Activated naive CD4-positive, alpha-beta T cell treated with anti-CD3 and anti-CD28 coated beads, Interleukin-2, amount 50 U/mL, for 24 hours (primary cell): ENCODE data around the gene NELL2.

ENCODE experiments used
- H3K27ac Mint-ChIP-seq: one replicate; pipeline ENCODE4 v1.8.0; 2021; ENCODE audit warnings: mild to moderate bottlenecking, mixed read lengths
- H3K27me3 Mint-ChIP-seq: one replicate; pipeline ENCODE4 v1.8.0; 2021; ENCODE audit warnings: mixed read lengths
- H3K36me3 Mint-ChIP-seq: one replicate; pipeline ENCODE4 v1.8.0; 2021; ENCODE audit warnings: mixed read lengths
- H3K4me1 Mint-ChIP-seq: one replicate; pipeline ENCODE4 v1.8.0; 2021; ENCODE audit warnings: mixed read lengths
- H3K4me3 Mint-ChIP-seq: one replicate; pipeline ENCODE4 v1.8.0; 2021; ENCODE audit warnings: mild to moderate bottlenecking, mixed read lengths
- H3K9me3 Mint-ChIP-seq: one replicate; pipeline ENCODE4 v1.8.0; 2021; ENCODE audit warnings: mixed read lengths

Gene NELL2

GRCh38 chr12:44537354-44537753 lies 338.8 kb downstream of the NELL2 start:
- Mint-ChIP-seq H3K9me3 (no peaks in the 10 kb centered on the region), H3K36me3 (peaks cover 2% of the 10 kb centered on the region), H3K4me1 (peaks cover 16% of the 10 kb centered on the region), H3K27me3 (no peaks in the 10 kb centered on the region), H3K27ac (no peak overlapping the region), H3K4me3 (no peak overlapping the region)

GRCh38 chr12:44532940-44533339 lies 343.2 kb downstream of the NELL2 start:
- no peaks in the 10 kb centered on the region for H3K4me1 Mint-ChIP-seq
- no peak overlapping the region for H3K4me3 Mint-ChIP-seq
- H3K27ac Mint-ChIP-seq: no peak overlapping the region
- H3K27me3 Mint-ChIP-seq: no peaks in the 10 kb centered on the region
- H3K9me3 Mint-ChIP-seq: no peaks in the 10 kb centered on the region
- peaks cover 2% of the 10 kb centered on the region for H3K36me3 Mint-ChIP-seq

GRCh38 chr12:44531320-44531971 lies 344.7 kb downstream of the NELL2 start:
- H3K27me3 Mint-ChIP-seq: no peaks in the 10 kb centered on the region
- peaks cover 2% of the 10 kb centered on the region for H3K36me3 Mint-ChIP-seq
- no peaks in the 10 kb centered on the region for H3K4me1 Mint-ChIP-seq
- no peak overlapping the region for H3K4me3 Mint-ChIP-seq
- no peaks in the 10 kb centered on the region for H3K9me3 Mint-ChIP-seq
- no peak overlapping the region for H3K27ac Mint-ChIP-seq

- H3K4me1 Mint-ChIP-seq: no peaks in the 10 kb centered on the region
- no peaks in the 10 kb centered on the region for H3K27me3 Mint-ChIP-seq
- peaks cover 3% of the 10 kb centered on the region for H3K36me3 Mint-ChIP-seq
- no peak overlapping the region for H3K4me3 Mint-ChIP-seq
- H3K27ac Mint-ChIP-seq: no peak overlapping the region
- H3K9me3 Mint-ChIP-seq: no peaks in the 10 kb centered on the region
Observed at GRCh38 chr12:44526655-44527182, 349.4 kb downstream of the NELL2 start.

GRCh38 chr12:44525806-44526654 lies 350.1 kb downstream of the NELL2 start:
- Mint-ChIP-seq H3K4me3 (no peak overlapping the region), H3K4me1 (no peaks in the 10 kb centered on the region), H3K27ac (peak overlapping the region; percentile 36), H3K9me3 (no peaks in the 10 kb centered on the region), H3K36me3 (peaks cover 3% of the 10 kb centered on the region), H3K27me3 (no peaks in the 10 kb centered on the region)

- no peaks in the 10 kb centered on the region for H3K9me3 Mint-ChIP-seq
- H3K27me3 Mint-ChIP-seq: no peaks in the 10 kb centered on the region
- H3K4me1 Mint-ChIP-seq: no peaks in the 10 kb centered on the region
- H3K27ac Mint-ChIP-seq: no peak overlapping the region
- H3K36me3 Mint-ChIP-seq: peaks cover 5% of the 10 kb centered on the region
- H3K4me3 Mint-ChIP-seq: no peak overlapping the region
Observed at GRCh38 chr12:44523828-44524227, 352.3 kb downstream of the NELL2 start.

GRCh38 chr12:44521702-44522101 lies 354.4 kb downstream of the NELL2 start:
- Mint-ChIP-seq H3K27me3 (no peaks in the 10 kb centered on the region), H3K36me3 (peaks cover 5% of the 10 kb centered on the region), H3K27ac (no peak overlapping the region), H3K9me3 (no peaks in the 10 kb centered on the region), H3K4me3 (no peak overlapping the region), H3K4me1 (no peaks in the 10 kb centered on the region)

- Mint-ChIP-seq H3K36me3 (peaks cover 9% of the 10 kb centered on the region), H3K27me3 (no peaks in the 10 kb centered on the region), H3K9me3 (no peaks in the 10 kb centered on the region), H3K4me1 (no peaks in the 10 kb centered on the region), H3K27ac (no peak overlapping the region), H3K4me3 (no peak overlapping the region)
Observed at GRCh38 chr12:44519931-44520330, 356.2 kb downstream of the NELL2 start.

- Mint-ChIP-seq H3K27ac (no peak overlapping the region), H3K36me3 (peaks cover 9% of the 10 kb centered on the region)
Observed at GRCh38 chr12:44511289-44511688, 364.8 kb downstream of the NELL2 start.

GRCh38 chr12:44510510-44510909 lies 365.6 kb downstream of the NELL2 start:
- Mint-ChIP-seq H3K27me3 (no peaks in the 10 kb centered on the region), H3K36me3 (peaks cover 7% of the 10 kb centered on the region), H3K27ac (no peak overlapping the region), H3K4me3 (no peak overlapping the region), H3K4me1 (no peaks in the 10 kb centered on the region), H3K9me3 (no peaks in the 10 kb centered on the region)

More at GRCh38 chr12:44511289-44511688, 364.8 kb downstream of the NELL2 start:
- H3K9me3 Mint-ChIP-seq: no peaks in the 10 kb centered on the region
- no peak overlapping the region for H3K4me3 Mint-ChIP-seq
- H3K4me1 Mint-ChIP-seq: no peaks in the 10 kb centered on the region
- H3K27me3 Mint-ChIP-seq: no peaks in the 10 kb centered on the region

- Mint-ChIP-seq H3K27me3 (no peaks in the 10 kb centered on the region), H3K36me3 (peaks cover 6% of the 10 kb centered on the region)
Observed at GRCh38 chr12:44510076-44510475, 366.0 kb downstream of the NELL2 start.

GRCh38 chr12:44509471-44509870 lies 366.6 kb downstream of the NELL2 start:
- no peaks in the 10 kb centered on the region for H3K9me3 Mint-ChIP-seq
- no peaks in the 10 kb centered on the region for H3K27me3 Mint-ChIP-seq
- no peak overlapping the region for H3K4me3 Mint-ChIP-seq
- peaks cover 5% of the 10 kb centered on the region for H3K4me1 Mint-ChIP-seq
- H3K36me3 Mint-ChIP-seq: peaks cover 5% of the 10 kb centered on the region
- peak overlapping the region; percentile 38 for H3K27ac Mint-ChIP-seq

More at GRCh38 chr12:44510076-44510475, 366.0 kb downstream of the NELL2 start:
- Mint-ChIP-seq H3K9me3 (no peaks in the 10 kb centered on the region), H3K27ac (no peak overlapping the region), H3K4me3 (no peak overlapping the region), H3K4me1 (no peaks in the 10 kb centered on the region)

GRCh38 chr12:44507461-44507860 lies 368.7 kb downstream of the NELL2 start:
- H3K27me3 Mint-ChIP-seq: no peaks in the 10 kb centered on the region
- H3K4me3 Mint-ChIP-seq: no peak overlapping the region
- H3K27ac Mint-ChIP-seq: no peak overlapping the region
- H3K36me3 Mint-ChIP-seq: peaks cover 4% of the 10 kb centered on the region
- peaks cover 5% of the 10 kb centered on the region for H3K4me1 Mint-ChIP-seq
- no peaks in the 10 kb centered on the region for H3K9me3 Mint-ChIP-seq

- Mint-ChIP-seq H3K4me1 (peaks cover 5% of the 10 kb centered on the region), H3K27me3 (no peaks in the 10 kb centered on the region), H3K4me3 (no peak overlapping the region), H3K9me3 (no peaks in the 10 kb centered on the region), H3K27ac (peak overlapping the region; percentile 52), H3K36me3 (peaks cover 3% of the 10 kb centered on the region)
Observed at GRCh38 chr12:44504799-44505198, 371.3 kb downstream of the NELL2 start.

GRCh38 chr12:44503329-44503728 lies 372.8 kb downstream of the NELL2 start:
- H3K27ac Mint-ChIP-seq: no peak overlapping the region
- no peak overlapping the region for H3K4me3 Mint-ChIP-seq
- H3K4me1 Mint-ChIP-seq: peaks cover 5% of the 10 kb centered on the region
- H3K36me3 Mint-ChIP-seq: peaks cover 1% of the 10 kb centered on the region
- H3K9me3 Mint-ChIP-seq: no peaks in the 10 kb centered on the region
- no peaks in the 10 kb centered on the region for H3K27me3 Mint-ChIP-seq

- no peaks in the 10 kb centered on the region for H3K9me3 Mint-ChIP-seq
- H3K27me3 Mint-ChIP-seq: no peaks in the 10 kb centered on the region
- H3K4me3 Mint-ChIP-seq: no peak overlapping the region
- peaks cover 5% of the 10 kb centered on the region for H3K4me1 Mint-ChIP-seq
- peaks cover under 1% of the 10 kb centered on the region for H3K36me3 Mint-ChIP-seq
- H3K27ac Mint-ChIP-seq: no peak overlapping the region
Observed at GRCh38 chr12:44502681-44503080, 373.4 kb downstream of the NELL2 start.
